ENCODE results near the gene SPOCK1. TPM values are rescaled to one million over a fixed set of nuclear protein-coding genes. Genes with fewer than 3 reads are reported as not detected.

SPOCK1 gene
- total and polyA plus RNA-seq, 2 of the 4 experiments (the other 2 are of a cell fraction): 5.0 to 20.3 TPM

DNA sequence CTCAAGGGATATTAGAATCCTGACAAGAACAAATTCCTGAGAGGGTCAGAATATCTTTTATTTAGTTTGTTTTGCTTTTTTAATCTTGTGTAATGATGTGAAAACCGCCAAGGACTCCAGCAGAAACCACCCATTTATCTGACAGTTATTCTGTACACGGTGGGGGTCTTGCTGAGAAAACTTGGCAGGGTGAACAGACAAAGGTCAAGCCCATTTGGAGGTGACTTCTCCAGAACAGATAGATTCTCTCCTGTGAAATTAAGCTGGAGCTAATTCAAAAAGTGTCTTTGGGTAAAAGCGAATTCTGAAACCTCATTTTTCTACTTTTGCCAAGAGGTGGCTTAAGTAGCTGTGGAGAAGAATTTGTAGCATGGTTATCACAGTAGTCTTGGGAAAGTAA is 484.4 kb downstream of the SPOCK1 start:
- H2BK20ac ChIP-seq (ENCODE audit: low read depth, low read length): no peak overlapping the region
- no peak overlapping the region for H3K27ac ChIP-seq (ENCODE audit: insufficient read depth, low read length)
- no peak overlapping the region for H3K23ac ChIP-seq (ENCODE audit: low read depth, low read length)
- H3K4ac ChIP-seq (ENCODE audit: low read depth, low read length): no peak overlapping the region
- no peaks in the 10 kb centered on the region for H4K20me1 ChIP-seq (ENCODE audit: insufficient read depth, low read length)
- intact Hi-C loops (cut with micrococcal nuclease) (no loop called here), in situ Hi-C loops (cut with MboI; ENCODE audit: low sequenced_read_pairs) (no loop called here), dilution Hi-C loops (cut with HindIII; ENCODE audit: low sequenced_read_pairs, unreplicated experiment) (no loop called here)
- H2BK120ac ChIP-seq (ENCODE audit: low read depth, low read length): no peak overlapping the region
- ATAC-seq (ENCODE audit: low read depth) (no peak), DNase-seq (no peak)
- H3K27me3 ChIP-seq (ENCODE audit: control insufficient read depth, insufficient read depth, low read length): no peaks in the 10 kb centered on the region
- ChIA-PET CTCF (interaction anchor here (0.6 to 1.0 kb wide), 2 partner anchors 15 to 134 kb away, joined by 3 read pairs; no protein-coding TSS in a partner anchor), POLR2A (ENCODE audit: unreplicated experiment) (no interaction called here)
- H2AFZ ChIP-seq (replicated peaks; ENCODE audit: low read length, poor library complexity): no peak overlapping the region
- no peak overlapping the region for H3K4me3 ChIP-seq (ENCODE audit: insufficient read depth, low read depth, low read length)
- TF ChIP-seq MAFK (IDR thresholded peaks at IDR 0.05; ENCODE audit: low read depth, low read length) (no peak), FOS (IDR thresholded peaks at IDR 0.05; ENCODE audit: low read depth, low read length) (no peak), RCOR1 (IDR thresholded peaks at IDR 0.05; ENCODE audit: insufficient replicate concordance, low read length) (no peak), MAZ (IDR thresholded peaks at IDR 0.05; ENCODE audit: borderline replicate concordance, low read depth, low read length) (no peak), MXI1 (IDR thresholded peaks at IDR 0.05; ENCODE audit: borderline replicate concordance, low read depth, low read length) (no peak), CEBPB (IDR thresholded peaks at IDR 0.05; ENCODE audit: low read depth, low read length) (no peak), POLR2A (IDR thresholded peaks at IDR 0.05; ENCODE audit: low read depth, low read length) (no peak)
- TF ChIP-seq, protein P1, sequence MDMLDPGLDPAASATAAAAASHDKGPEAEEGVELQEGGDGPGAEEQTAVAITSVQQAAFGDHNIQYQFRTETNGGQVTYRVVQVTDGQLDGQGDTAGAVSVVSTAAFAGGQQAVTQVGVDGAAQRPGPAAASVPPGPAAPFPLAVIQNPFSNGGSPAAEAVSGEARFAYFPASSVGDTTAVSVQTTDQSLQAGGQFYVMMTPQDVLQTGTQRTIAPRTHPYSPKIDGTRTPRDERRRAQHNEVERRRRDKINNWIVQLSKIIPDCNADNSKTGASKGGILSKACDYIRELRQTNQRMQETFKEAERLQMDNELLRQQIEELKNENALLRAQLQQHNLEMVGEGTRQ (IDR thresholded peaks at IDR 0.05; ENCODE audit: low read depth, low read length): no peak
- TF ChIP-seq, protein P2, sequence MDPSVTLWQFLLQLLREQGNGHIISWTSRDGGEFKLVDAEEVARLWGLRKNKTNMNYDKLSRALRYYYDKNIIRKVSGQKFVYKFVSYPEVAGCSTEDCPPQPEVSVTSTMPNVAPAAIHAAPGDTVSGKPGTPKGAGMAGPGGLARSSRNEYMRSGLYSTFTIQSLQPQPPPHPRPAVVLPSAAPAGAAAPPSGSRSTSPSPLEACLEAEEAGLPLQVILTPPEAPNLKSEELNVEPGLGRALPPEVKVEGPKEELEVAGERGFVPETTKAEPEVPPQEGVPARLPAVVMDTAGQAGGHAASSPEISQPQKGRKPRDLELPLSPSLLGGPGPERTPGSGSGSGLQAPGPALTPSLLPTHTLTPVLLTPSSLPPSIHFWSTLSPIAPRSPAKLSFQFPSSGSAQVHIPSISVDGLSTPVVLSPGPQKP (IDR thresholded peaks at IDR 0.05; ENCODE audit: borderline replicate concordance, low read depth, low read length): no peak
- TF ChIP-seq, protein P3, sequence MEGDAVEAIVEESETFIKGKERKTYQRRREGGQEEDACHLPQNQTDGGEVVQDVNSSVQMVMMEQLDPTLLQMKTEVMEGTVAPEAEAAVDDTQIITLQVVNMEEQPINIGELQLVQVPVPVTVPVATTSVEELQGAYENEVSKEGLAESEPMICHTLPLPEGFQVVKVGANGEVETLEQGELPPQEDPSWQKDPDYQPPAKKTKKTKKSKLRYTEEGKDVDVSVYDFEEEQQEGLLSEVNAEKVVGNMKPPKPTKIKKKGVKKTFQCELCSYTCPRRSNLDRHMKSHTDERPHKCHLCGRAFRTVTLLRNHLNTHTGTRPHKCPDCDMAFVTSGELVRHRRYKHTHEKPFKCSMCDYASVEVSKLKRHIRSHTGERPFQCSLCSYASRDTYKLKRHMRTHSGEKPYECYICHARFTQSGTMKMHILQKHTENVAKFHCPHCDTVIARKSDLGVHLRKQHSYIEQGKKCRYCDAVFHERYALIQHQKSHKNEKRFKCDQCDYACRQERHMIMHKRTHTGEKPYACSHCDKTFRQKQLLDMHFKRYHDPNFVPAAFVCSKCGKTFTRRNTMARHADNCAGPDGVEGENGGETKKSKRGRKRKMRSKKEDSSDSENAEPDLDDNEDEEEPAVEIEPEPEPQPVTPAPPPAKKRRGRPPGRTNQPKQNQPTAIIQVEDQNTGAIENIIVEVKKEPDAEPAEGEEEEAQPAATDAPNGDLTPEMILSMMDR (conservative IDR thresholded peaks at IDR 0.05; ENCODE audit: low read depth, low read length): no peak
- no peaks in the 10 kb centered on the region for H3K9me1 ChIP-seq (ENCODE audit: insufficient read depth, low read length)
- no peak overlapping the region for H2AK9ac ChIP-seq (replicated peaks; ENCODE audit: low read depth, low read length, poor library complexity)
- H2AK5ac ChIP-seq (ENCODE audit: low read depth, low read length): no peak overlapping the region
- H3K4me1 ChIP-seq (ENCODE audit: control insufficient read depth, insufficient read depth, low read length): no peaks in the 10 kb centered on the region
- no peak overlapping the region for H3K4me2 ChIP-seq (ENCODE audit: low read depth, low read length)
- H4K5ac ChIP-seq (ENCODE audit: low read depth, low read length): no peak overlapping the region
- H3K79me1 ChIP-seq (ENCODE audit: low read depth in 1 of 2, low read length in 2 of 2): no peaks in the 10 kb centered on the region
- no TSS peak for BruUV-seq (replicated peaks)
- no peaks in the 10 kb centered on the region for H3K9me3 ChIP-seq (ENCODE audit: control insufficient read depth, insufficient read depth, low read length)
- no peak overlapping the region for H2BK15ac ChIP-seq (ENCODE audit: low read depth, low read length)
- no peak overlapping the region for H4K91ac ChIP-seq (ENCODE audit: insufficient read depth, low read depth, low read length)
- no peak overlapping the region for H3K14ac ChIP-seq (replicated peaks; ENCODE audit: low read depth, low read length)
- H3K9ac ChIP-seq (ENCODE audit: low read depth, low read length): no peak overlapping the region
- no peak overlapping the region for H4K8ac ChIP-seq (ENCODE audit: low read depth in 2 of 2, low read length in 2 of 2)
- no peak overlapping the region for H2BK5ac ChIP-seq (ENCODE audit: low read depth, low read length, poor library complexity, severe bottlenecking)
- H3K56ac ChIP-seq (ENCODE audit: extremely low read depth, insufficient read depth, low read length): no peak overlapping the region
- H3K18ac ChIP-seq (ENCODE audit: low read depth, low read length): no peak overlapping the region
- WGBS, 2 experiments (ENCODE audit: extremely low coverage in 2 of 2, insufficient read length in 1 of 2): no CpG with 5 or more reads among the region's 3 CpGs
- H3K36me3 ChIP-seq (ENCODE audit: control insufficient read depth, insufficient read depth, low read length): no peaks in the 10 kb centered on the region

All from IMR-90 (cell line).